Pulmonary artery endothelial cell (primary cell): ENCODE results near the gene TPRX1. TPM values are rescaled to one million over a fixed set of nuclear protein-coding genes. Genes with fewer than 3 reads are reported as not detected.
"Not testable (repeated sequence)": the region's sequence is repeated elsewhere in the genome, so short reads cannot be mapped to it uniquely, and the experiment has no call there.

Source experiments
- DNase-seq: peaks from one replicate; pipeline ENCODE4 v3.0.0-alpha.2; 2011; ENCODE audit warnings: low read depth, low spot score
- total RNA-seq: library from RNA; depleted of rRNA; stranded (reverse); fragments of >200 nt; gene quantifications from 2 replicates; pipeline ENCODE4 v1.2.3, GENCODE V29; 2014

TPRX1 gene
- total RNA-seq, 1 donor from 2014 or later, result not detected

GRCh38 chr19:47768604-47769003 is 35.7 kb downstream of the TPRX1 start:
- no peak for DNase-seq

GRCh38 chr19:47767349-47767748 is 37.0 kb downstream of the TPRX1 start:
- DNase-seq, result no peak

- no peak for DNase-seq
These were observed 37.7 kb downstream of the TPRX1 start for GRCh38 chr19:47766670-47767069.

GRCh38 chr19:47766359-47766620 is 38.1 kb downstream of the TPRX1 start:
- no peak for DNase-seq

- no peak for DNase-seq
These were observed 38.6 kb downstream of the TPRX1 start for GRCh38 chr19:47765523-47766358.

- DNase-seq, result not testable (repeated sequence)
These were observed 39.6 kb downstream of the TPRX1 start for GRCh38 chr19:47764705-47765104.

- DNase-seq, result no peak
These were observed 41.6 kb downstream of the TPRX1 start for GRCh38 chr19:47762615-47763308.

GRCh38 chr19:47762151-47762550 is 42.2 kb downstream of the TPRX1 start:
- DNase-seq, result no peak

GRCh38 chr19:47761566-47761965 is 42.8 kb downstream of the TPRX1 start:
- DNase-seq, result no peak

GRCh38 chr19:47760632-47760999 is 43.7 kb downstream of the TPRX1 start:
- DNase-seq, result no peak

- no peak for DNase-seq
These were observed 45.9 kb downstream of the TPRX1 start for GRCh38 chr19:47758443-47758804.

GRCh38 chr19:47757617-47758442 is 46.5 kb downstream of the TPRX1 start:
- no peak for DNase-seq

GRCh38 chr19:47756953-47757608 is 47.3 kb downstream of the TPRX1 start:
- no peak for DNase-seq

- no peak for DNase-seq
These were observed 47.8 kb downstream of the TPRX1 start for GRCh38 chr19:47756627-47756929.

- no peak for DNase-seq
These were observed 48.4 kb downstream of the TPRX1 start for GRCh38 chr19:47755762-47756626.

- DNase-seq, result no peak
These were observed 49.1 kb downstream of the TPRX1 start for GRCh38 chr19:47755065-47755761.

GRCh38 chr19:47754206-47755064 is 49.9 kb downstream of the TPRX1 start:
- no peak for DNase-seq

GRCh38 chr19:47752440-47753211 is 51.7 kb downstream of the TPRX1 start:
- no peak for DNase-seq
